ENCODE measurements around the gene RPL3. TPM values are rescaled to one million over a fixed set of nuclear protein-coding genes. Genes with fewer than 3 reads are reported as not detected.
A peak's percentile ranks its signal among the peaks of the same experiment; 100 is the strongest.

Gene RPL3
- total RNA-seq, 4 donors from 2014 or later = 2,019 to 2,284 (median 2,183) TPM

GRCh38 chr22:39309364-39309861, 10.0 kb downstream of the RPL3 start:
- peak overlapping the region in 2 of 4 donors; percentile 26 to 39 for H3K4me3 ChIP-seq
- TF ChIP-seq POLR2A (IDR thresholded peaks at IDR 0.05; ENCODE audit: low read depth) = no peak
- no peak for TF ChIP-seq CTCF (IDR thresholded peaks at IDR 0.05)
- no peak for TF ChIP-seq POLR2AphosphoS5 (IDR thresholded peaks at IDR 0.05)
- TF ChIP-seq EP300 (IDR thresholded peaks at IDR 0.05) = no peak
- no peaks in the 10 kb centered on the region for H3K27me3 ChIP-seq
- peaks cover 26 to 32% (median 30%) of the 10 kb centered on the region in 4 donors for H3K36me3 ChIP-seq
- WGBS = 84% methylated on average over 18 of the region's 18 CpGs
- H3K9me3 ChIP-seq = no peaks in the 10 kb centered on the region
- peak overlapping the region; percentile 70 to 84 (median 76) for H3K27ac ChIP-seq (replicated peaks in 1 of 4)
- intact Hi-C loops (cut with DNase I) = no loop called here
- H3K4me1 ChIP-seq = peaks cover 13 to 50% (median 35%) of the 10 kb centered on the region in 4 donors
- no peak for DNase-seq (ENCODE audit: extremely low spot score)

GRCh38 chr22:39308614-39309363, 10.6 kb downstream of the RPL3 start:
- H3K4me1 ChIP-seq = peaks cover 7 to 46% (median 31%) of the 10 kb centered on the region in 4 donors
- TF ChIP-seq CTCF (IDR thresholded peaks at IDR 0.05) = no peak
- no peak for TF ChIP-seq EP300 (IDR thresholded peaks at IDR 0.05)
- peak; percentile 70 for TF ChIP-seq POLR2AphosphoS5 (IDR thresholded peaks at IDR 0.05)
- no peak for TF ChIP-seq POLR2A (IDR thresholded peaks at IDR 0.05; ENCODE audit: low read depth)
- H3K4me3 ChIP-seq = peak overlapping the region; percentile 26 to 39 (median 30)
- DNase-seq (ENCODE audit: extremely low spot score) = no peak
- peak overlapping the region; percentile 70 to 84 (median 76) for H3K27ac ChIP-seq (replicated peaks in 1 of 4)
- no peaks in the 10 kb centered on the region for H3K9me3 ChIP-seq
- WGBS = 46% methylated on average over 18 of the region's 24 CpGs
- H3K27me3 ChIP-seq = no peaks in the 10 kb centered on the region
- H3K36me3 ChIP-seq = peaks cover 20 to 25% (median 24%) of the 10 kb centered on the region in 4 donors
- intact Hi-C loops (cut with DNase I) = no loop called here

- DNase-seq (ENCODE audit: extremely low spot score) = no peak
- peak in 2 of 3 experiments; percentile 11 to 29 for TF ChIP-seq CTCF (IDR thresholded peaks at IDR 0.05)
- TF ChIP-seq POLR2AphosphoS5 (IDR thresholded peaks at IDR 0.05) = no peak
- TF ChIP-seq POLR2A (IDR thresholded peaks at IDR 0.05; ENCODE audit: low read depth) = no peak
- no peaks in the 10 kb centered on the region for H3K9me3 ChIP-seq
Measured at GRCh38 chr22:39306456-39307361, 12.7 kb downstream of the RPL3 start.

GRCh38 chr22:39303892-39304671, 15.3 kb downstream of the RPL3 start:
- intact Hi-C loops (cut with DNase I) = no loop called here
- no peak overlapping the region for H3K4me3 ChIP-seq
- H3K27me3 ChIP-seq = peaks cover 0 to 6% (median 0%) of the 10 kb centered on the region in 4 donors
- no peaks in the 10 kb centered on the region for H3K9me3 ChIP-seq
- no peaks in the 10 kb centered on the region for H3K36me3 ChIP-seq
- 94% methylated on average over 12 of the region's 16 CpGs for WGBS
- no peak overlapping the region for H3K27ac ChIP-seq (replicated peaks in 1 of 4)
- TF ChIP-seq POLR2A (IDR thresholded peaks at IDR 0.05; ENCODE audit: low read depth) (no peak), EP300 (IDR thresholded peaks at IDR 0.05) (no peak), POLR2AphosphoS5 (IDR thresholded peaks at IDR 0.05) (no peak), CTCF (IDR thresholded peaks at IDR 0.05) (no peak)
- peaks cover 28 to 43% (median 33%) of the 10 kb centered on the region in 4 donors for H3K4me1 ChIP-seq
- DNase-seq (ENCODE audit: extremely low spot score) = no peak

More at GRCh38 chr22:39306456-39307361, 12.7 kb downstream of the RPL3 start:
- H3K4me3 ChIP-seq = no peak overlapping the region
- H3K27ac ChIP-seq (replicated peaks in 1 of 4) = no peak overlapping the region
- intact Hi-C loops (cut with DNase I) = no loop called here
- 55% methylated on average over 9 of the region's 14 CpGs for WGBS
- H3K36me3 ChIP-seq = peaks cover 0 to 5% (median 3%) of the 10 kb centered on the region in 4 donors
- no peaks in the 10 kb centered on the region for H3K27me3 ChIP-seq
- H3K4me1 ChIP-seq = peaks cover 4 to 47% (median 28%) of the 10 kb centered on the region in 4 donors

All from esophagus muscularis mucosa (tissue), 4 donors.